MM.1S (cell line): ENCODE data around the gene ACTR3C.
"Not testable (repeated sequence)": the region's sequence is repeated elsewhere in the genome, so short reads cannot be mapped to it uniquely, and the experiment has no call there.

ENCODE experiments used
- CTCF ChIP-seq: fragments of 300-600 bp; sonication (generic); IDR thresholded peaks from 2 replicates; pipeline ENCODE4 v1.5.1; 2016; ENCODE audit warnings: antibody characterized with exemption, low read length, mixed read lengths
- EZH2 ChIP-seq: fragments of 300-600 bp; sonication (generic); optimal IDR thresholded peaks from 2 replicates; pipeline ENCODE3; 2017; ENCODE audit warnings: low read depth, mild to moderate bottlenecking, antibody characterized with exemption, low read length, mixed read lengths
- EZH2phosphoT487 ChIP-seq: fragments of 300-600 bp; sonication (generic); IDR thresholded peaks from 2 replicates; pipeline ENCODE4 v1.6.1; 2018; ENCODE audit warnings: antibody characterized with exemption, low read length

DNA sequence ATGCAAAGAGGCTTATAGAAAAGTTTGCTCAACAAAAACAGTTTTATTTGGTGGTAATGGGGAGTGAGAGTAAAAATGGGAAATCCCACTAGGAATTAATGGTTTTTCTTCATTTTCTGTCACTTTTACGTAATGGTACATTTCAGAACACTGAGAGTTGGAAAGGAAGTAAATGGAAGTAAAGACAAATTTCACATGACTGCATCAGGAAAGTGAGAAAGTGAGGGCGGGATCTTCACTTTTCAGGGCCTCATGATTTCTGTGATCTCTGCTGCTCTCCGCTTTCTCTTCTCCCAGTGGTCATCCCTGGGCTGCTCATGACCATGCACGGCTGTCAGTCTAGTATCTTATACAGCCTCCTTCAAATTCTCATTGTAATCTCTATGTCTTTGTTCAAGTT is 117.5 kb downstream of the ACTR3C start:
- not testable (repeated sequence) for TF ChIP-seq CTCF, EZH2phosphoT487, EZH2
